ENCODE data around the gene VIM.

The VIM gene

DNA sequence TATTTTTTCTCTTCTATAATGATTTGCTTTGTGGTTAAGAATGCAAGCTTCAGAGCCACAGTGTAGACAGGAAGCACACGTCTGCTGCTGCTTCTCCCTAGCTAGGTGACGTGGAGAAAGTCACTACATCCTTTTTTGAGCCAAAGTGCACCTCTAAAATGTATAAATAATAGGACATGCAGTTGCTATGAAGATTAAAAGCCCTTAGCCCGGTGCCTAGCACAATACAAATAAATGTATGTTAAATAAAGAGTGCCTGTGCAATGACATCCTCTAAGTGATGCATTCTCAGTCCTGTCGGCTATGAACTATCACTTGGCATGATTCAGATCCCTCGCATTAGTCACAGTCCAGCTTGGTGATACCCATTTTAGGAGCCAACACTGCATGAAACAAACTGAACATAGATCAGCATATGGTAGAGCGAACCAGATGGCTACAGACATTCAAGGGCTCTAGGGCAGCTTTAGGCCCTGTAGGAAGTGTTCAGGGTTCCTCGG, 21.8 kb upstream of the VIM start:
- in situ Hi-C loops (cut with MboI; ENCODE audit: low pct_unique_long_range_greater_than_20kb, low sequenced_read_pairs, unreplicated experiment) = no loop called here
- TF ChIP-seq, protein P1, sequence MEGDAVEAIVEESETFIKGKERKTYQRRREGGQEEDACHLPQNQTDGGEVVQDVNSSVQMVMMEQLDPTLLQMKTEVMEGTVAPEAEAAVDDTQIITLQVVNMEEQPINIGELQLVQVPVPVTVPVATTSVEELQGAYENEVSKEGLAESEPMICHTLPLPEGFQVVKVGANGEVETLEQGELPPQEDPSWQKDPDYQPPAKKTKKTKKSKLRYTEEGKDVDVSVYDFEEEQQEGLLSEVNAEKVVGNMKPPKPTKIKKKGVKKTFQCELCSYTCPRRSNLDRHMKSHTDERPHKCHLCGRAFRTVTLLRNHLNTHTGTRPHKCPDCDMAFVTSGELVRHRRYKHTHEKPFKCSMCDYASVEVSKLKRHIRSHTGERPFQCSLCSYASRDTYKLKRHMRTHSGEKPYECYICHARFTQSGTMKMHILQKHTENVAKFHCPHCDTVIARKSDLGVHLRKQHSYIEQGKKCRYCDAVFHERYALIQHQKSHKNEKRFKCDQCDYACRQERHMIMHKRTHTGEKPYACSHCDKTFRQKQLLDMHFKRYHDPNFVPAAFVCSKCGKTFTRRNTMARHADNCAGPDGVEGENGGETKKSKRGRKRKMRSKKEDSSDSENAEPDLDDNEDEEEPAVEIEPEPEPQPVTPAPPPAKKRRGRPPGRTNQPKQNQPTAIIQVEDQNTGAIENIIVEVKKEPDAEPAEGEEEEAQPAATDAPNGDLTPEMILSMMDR (IDR thresholded peaks at IDR 0.05; ENCODE audit: extremely low read depth, insufficient read depth, missing control alignments) = no peak
- DNase-seq (ENCODE audit: low spot score) = no peak

DNA sequence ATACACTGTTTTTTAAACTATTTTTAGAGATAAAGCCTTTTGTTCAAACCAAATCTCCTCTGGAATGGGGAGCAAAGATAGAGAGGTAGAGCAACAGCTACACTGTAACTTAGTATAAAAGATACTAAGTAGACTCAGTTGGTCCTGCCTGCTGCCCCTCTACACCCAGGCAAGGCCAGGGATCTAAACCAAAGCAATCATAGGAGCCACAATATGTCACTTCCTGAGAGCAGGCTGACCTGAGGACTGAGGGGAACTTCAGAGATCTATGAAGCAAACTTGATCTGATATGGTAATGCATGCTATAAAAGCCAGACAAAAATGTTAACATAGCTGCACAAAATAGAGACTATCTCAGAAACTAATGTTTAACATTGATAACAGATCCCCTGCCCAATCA, 19.6 kb upstream of the VIM start:
- TF ChIP-seq, protein P1 (IDR thresholded peaks at IDR 0.05; ENCODE audit: extremely low read depth, insufficient read depth, missing control alignments) = no peak
- no peak for DNase-seq (ENCODE audit: low spot score)
- in situ Hi-C loops (cut with MboI; ENCODE audit: low pct_unique_long_range_greater_than_20kb, low sequenced_read_pairs, unreplicated experiment) = no loop called here

DNA sequence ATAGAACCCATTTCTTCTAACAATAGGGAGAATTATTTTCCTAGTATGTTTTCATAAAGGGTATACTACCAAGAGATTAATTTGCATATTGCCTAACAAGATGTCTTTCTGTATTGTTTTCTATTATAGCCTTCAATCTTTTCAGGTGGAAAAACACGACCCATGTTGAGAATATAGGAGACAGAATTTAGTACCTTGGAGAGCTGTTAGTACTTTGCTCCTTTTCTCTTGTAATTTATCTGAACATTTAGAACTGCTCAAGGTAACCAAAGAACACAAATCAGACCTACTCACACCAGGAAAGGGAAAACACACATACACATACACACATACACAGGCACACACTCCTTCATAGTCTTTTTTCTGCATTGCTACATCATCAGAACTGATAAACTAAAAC, 18.7 kb upstream of the VIM start:
- no peak for DNase-seq (ENCODE audit: low spot score)
- TF ChIP-seq, protein P1 (IDR thresholded peaks at IDR 0.05; ENCODE audit: extremely low read depth, insufficient read depth, missing control alignments) = no peak
- in situ Hi-C loops (cut with MboI; ENCODE audit: low pct_unique_long_range_greater_than_20kb, low sequenced_read_pairs, unreplicated experiment) = no loop called here

DNA sequence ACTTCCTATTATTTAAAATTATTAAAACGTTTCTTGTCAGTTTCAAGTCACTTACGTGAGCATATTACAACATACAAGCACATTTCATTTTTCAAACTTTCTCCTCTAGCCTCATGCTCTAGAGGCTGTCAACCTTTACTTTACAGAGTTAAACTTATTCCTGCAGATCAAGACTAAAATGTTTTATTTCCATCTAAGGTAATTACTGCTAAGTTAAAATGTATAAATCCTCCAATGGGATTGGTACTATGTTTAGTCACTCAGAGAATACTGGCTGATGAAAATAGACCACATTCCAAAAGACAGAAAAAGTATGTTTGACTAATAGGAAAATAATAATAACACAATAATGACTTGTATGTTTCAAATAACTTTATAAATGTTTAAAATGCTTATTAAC, 18.2 kb upstream of the VIM start:
- in situ Hi-C loops (cut with MboI; ENCODE audit: low pct_unique_long_range_greater_than_20kb, low sequenced_read_pairs, unreplicated experiment) = no loop called here
- TF ChIP-seq, protein P1 (IDR thresholded peaks at IDR 0.05; ENCODE audit: extremely low read depth, insufficient read depth, missing control alignments) = no peak
- no peak for DNase-seq (ENCODE audit: low spot score)

DNA sequence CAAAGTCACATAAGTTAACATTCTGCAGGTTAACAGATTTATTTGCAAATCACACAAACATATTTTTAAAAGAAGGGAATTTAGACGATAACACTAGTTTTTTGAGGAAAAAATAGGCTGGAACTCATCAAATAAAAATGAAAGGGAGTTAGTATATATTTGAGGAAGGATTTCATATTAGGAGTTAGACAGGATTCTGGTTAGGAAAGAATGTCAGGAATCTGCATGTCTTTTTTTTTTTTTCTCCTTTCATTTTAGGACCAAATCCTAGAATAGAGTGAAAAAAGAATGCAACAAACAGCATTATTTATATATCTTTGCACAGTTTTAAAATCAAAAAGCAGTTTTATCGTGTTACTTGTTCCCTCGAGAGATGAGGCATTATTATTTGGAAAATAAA, 17.7 kb upstream of the VIM start:
- DNase-seq (ENCODE audit: low spot score) = no peak
- TF ChIP-seq, protein P1 (IDR thresholded peaks at IDR 0.05; ENCODE audit: extremely low read depth, insufficient read depth, missing control alignments) = no peak
- in situ Hi-C loops (cut with MboI; ENCODE audit: low pct_unique_long_range_greater_than_20kb, low sequenced_read_pairs, unreplicated experiment) = no loop called here

DNA sequence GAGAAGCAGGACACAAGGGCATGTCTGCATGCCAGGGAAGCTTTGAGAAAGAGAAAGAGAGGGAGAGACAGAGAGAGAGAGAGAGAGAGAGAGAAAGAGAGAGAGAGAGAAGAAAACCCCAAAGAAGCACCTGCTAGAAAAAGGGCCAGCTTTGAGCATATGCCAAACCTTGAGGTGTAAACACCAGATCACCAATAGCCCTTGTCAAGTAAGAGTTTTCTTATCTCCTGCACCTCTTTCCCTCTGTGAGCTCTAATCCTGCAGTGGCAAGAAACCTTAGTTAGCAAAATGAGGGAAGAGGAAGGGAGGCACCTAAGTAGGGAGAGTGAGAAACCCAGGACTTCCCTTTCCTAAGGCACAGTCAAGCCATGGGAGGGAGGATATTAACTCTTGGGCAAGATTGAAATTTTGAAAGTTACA, 15.2 kb upstream of the VIM start:
- no peak for DNase-seq (ENCODE audit: low spot score)
- TF ChIP-seq, protein P1 (IDR thresholded peaks at IDR 0.05; ENCODE audit: extremely low read depth, insufficient read depth, missing control alignments) = no peak
- in situ Hi-C loops (cut with MboI; ENCODE audit: low pct_unique_long_range_greater_than_20kb, low sequenced_read_pairs, unreplicated experiment) = no loop called here

Measured in GM13977 (cell line).